PC-3 (cell line): Measurements from ENCODE around the gene CHPT1.

Source experiments
- EZH2 ChIP-seq: fragments of 300-600 bp; sonication (generic); IDR thresholded peaks from one replicate; pipeline ENCODE4 v1.6.1; 2017; ENCODE audit warnings: antibody characterized with exemption, mild to moderate bottlenecking, low read length; ENCODE audit not compliant: unreplicated experiment
- EZH2phosphoT487 ChIP-seq: fragments of 300-600 bp; sonication (generic); IDR thresholded peaks from 2 replicates; pipeline ENCODE4 v1.6.1; 2018; ENCODE audit warnings: mild to moderate bottlenecking, antibody characterized with exemption, low read length, borderline replicate concordance
- TF ChIP-seq, protein P1 (sequence below): fragments of 300-600 bp; sonication (generic); conservative IDR thresholded peaks from 2 replicates; pipeline ENCODE4 v1.5.1; 2017; ENCODE audit warnings: antibody characterized with exemption, low read depth, mild to moderate bottlenecking, low read length

DNA sequence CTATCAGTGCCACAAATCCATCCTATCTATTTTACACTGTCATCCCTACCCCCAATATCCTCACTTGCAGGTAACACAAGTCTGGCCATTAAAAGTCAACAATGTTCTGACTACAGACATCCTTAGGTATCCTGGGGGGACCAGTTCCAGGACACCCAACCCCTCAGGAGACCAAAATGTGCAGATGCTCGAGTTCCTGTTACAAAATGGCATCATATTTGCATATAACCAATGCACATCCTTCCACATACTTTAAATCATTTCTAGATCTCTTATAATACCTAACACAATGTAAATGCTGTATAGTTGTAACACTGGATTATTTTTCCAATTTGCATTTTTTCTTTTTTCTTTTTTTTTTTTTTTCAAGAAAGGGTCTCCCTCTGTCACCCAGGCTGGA, 34.9 kb downstream of the CHPT1 start:
- TF ChIP-seq, protein P1, sequence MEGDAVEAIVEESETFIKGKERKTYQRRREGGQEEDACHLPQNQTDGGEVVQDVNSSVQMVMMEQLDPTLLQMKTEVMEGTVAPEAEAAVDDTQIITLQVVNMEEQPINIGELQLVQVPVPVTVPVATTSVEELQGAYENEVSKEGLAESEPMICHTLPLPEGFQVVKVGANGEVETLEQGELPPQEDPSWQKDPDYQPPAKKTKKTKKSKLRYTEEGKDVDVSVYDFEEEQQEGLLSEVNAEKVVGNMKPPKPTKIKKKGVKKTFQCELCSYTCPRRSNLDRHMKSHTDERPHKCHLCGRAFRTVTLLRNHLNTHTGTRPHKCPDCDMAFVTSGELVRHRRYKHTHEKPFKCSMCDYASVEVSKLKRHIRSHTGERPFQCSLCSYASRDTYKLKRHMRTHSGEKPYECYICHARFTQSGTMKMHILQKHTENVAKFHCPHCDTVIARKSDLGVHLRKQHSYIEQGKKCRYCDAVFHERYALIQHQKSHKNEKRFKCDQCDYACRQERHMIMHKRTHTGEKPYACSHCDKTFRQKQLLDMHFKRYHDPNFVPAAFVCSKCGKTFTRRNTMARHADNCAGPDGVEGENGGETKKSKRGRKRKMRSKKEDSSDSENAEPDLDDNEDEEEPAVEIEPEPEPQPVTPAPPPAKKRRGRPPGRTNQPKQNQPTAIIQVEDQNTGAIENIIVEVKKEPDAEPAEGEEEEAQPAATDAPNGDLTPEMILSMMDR = no peak
- TF ChIP-seq EZH2 (no peak), EZH2phosphoT487 (no peak)
